DOHH2 (cell line): ENCODE results near the gene B4GALNT3.

ENCODE experiments used
- H3F3A ChIP-seq: fragments of 200-600 bp; sonication (generic), shearing (Covaris generic); 2 replicates; pipeline ENCODE4 v1.6.0; 2016; ENCODE audit warnings: antibody characterized with exemption, mild to moderate bottlenecking; ENCODE audit not compliant: control insufficient read depth, insufficient read depth
- H3K27ac ChIP-seq: fragments of 200-600 bp; sonication (generic); 2 replicates; pipeline ENCODE4 v1.5.1; 2014; ENCODE audit warnings: low read depth, mild to moderate bottlenecking, low read length, moderate library complexity
- H3K27me3 ChIP-seq: fragments of 200-600 bp; sonication (generic); 2 replicates; pipeline ENCODE4 v1.6.1; 2014; ENCODE audit warnings: mild to moderate bottlenecking, low read length, mixed read lengths; ENCODE audit not compliant: control insufficient read depth
- H3K36me3 ChIP-seq: fragments of 200-600 bp; sonication (generic); 2 replicates; pipeline ENCODE4 v1.6.1; 2014; ENCODE audit warnings: mild to moderate bottlenecking, low read length, moderate library complexity, mixed read lengths; ENCODE audit not compliant: control insufficient read depth
- H3K4me1 ChIP-seq: fragments of 200-600 bp; sonication (generic); 2 replicates; pipeline ENCODE4 v1.6.1; 2014; ENCODE audit warnings: mild to moderate bottlenecking, low read length, mixed read lengths; ENCODE audit not compliant: control insufficient read depth
- H3K4me2 ChIP-seq: fragments of 200-600 bp; sonication (generic); 2 replicates; pipeline ENCODE4 v1.6.0; 2014; ENCODE audit warnings: mild to moderate bottlenecking, low read length, moderate library complexity
- H3K4me3 ChIP-seq: fragments of 200-600 bp; sonication (generic); 2 replicates; pipeline ENCODE4 v1.5.1; 2014; ENCODE audit warnings: mild to moderate bottlenecking, low read length, mixed read lengths
- H3K79me2 ChIP-seq: fragments of 200-600 bp; sonication (generic); 2 replicates; pipeline ENCODE4 v1.6.1; 2014; ENCODE audit warnings: mild to moderate bottlenecking, low read length, mixed read lengths; ENCODE audit not compliant: control insufficient read depth
- H3K9me2 ChIP-seq: fragments of 200-600 bp; sonication (generic); replicated peaks from 2 replicates; pipeline ENCODE4 v1.6.1; 2014; ENCODE audit warnings: mild to moderate bottlenecking, low read length, mixed read lengths; ENCODE audit not compliant: control insufficient read depth
- H3K9me3 ChIP-seq: fragments of 200-600 bp; sonication (generic); 2 replicates; pipeline ENCODE4 v1.6.1; 2014; ENCODE audit warnings: antibody characterized with exemption, low read length, mixed read lengths; ENCODE audit not compliant: control insufficient read depth, insufficient read depth
- H4K20me1 ChIP-seq: fragments of 200-600 bp; sonication (generic); 2 replicates; pipeline ENCODE4 v1.6.0; 2014; ENCODE audit warnings: low read depth, mild to moderate bottlenecking, antibody characterized with exemption, low read length, moderate library complexity; ENCODE audit not compliant: control insufficient read depth, insufficient read depth
- EZH2phosphoT487 ChIP-seq: fragments of 200-600 bp; sonication (generic); IDR thresholded peaks from 2 replicates; pipeline ENCODE4 v1.6.1; 2017; ENCODE audit warnings: borderline replicate concordance, mild to moderate bottlenecking, antibody characterized with exemption, low read length, moderate library complexity, mixed read lengths
- TF ChIP-seq, protein P1 (sequence below): fragments of 200-600 bp; sonication (generic); IDR thresholded peaks from one replicate; pipeline ENCODE4 v1.5.1; 2014; ENCODE audit warnings: antibody characterized with exemption, mild to moderate bottlenecking, low read depth, low read length; ENCODE audit not compliant: poor library complexity, severe bottlenecking

B4GALNT3 gene

DNA sequence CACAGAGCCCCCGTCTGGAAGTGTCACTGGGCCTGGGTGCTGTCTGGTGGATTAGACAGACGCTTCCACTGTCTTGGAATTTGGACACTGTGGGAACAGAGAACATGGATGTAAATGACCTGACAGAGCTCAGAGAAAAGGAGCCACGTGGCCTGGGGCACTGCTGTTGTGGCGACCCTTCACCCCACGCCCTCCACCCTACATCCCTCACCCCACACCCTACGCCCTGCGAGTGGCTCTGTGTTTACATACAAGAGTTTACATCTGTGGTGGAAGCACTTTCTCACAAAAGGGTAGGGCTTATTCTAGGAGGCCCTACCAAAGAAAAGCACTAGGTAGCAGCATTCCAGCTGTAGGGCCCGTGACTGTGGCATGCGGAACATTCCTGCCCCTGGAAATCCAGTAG, 47.7 kb downstream of the B4GALNT3 start:
- no peaks in the 10 kb centered on the region for H3K9me3 ChIP-seq
- H3K27ac ChIP-seq, result no peak overlapping the region
- TF ChIP-seq, protein P1, sequence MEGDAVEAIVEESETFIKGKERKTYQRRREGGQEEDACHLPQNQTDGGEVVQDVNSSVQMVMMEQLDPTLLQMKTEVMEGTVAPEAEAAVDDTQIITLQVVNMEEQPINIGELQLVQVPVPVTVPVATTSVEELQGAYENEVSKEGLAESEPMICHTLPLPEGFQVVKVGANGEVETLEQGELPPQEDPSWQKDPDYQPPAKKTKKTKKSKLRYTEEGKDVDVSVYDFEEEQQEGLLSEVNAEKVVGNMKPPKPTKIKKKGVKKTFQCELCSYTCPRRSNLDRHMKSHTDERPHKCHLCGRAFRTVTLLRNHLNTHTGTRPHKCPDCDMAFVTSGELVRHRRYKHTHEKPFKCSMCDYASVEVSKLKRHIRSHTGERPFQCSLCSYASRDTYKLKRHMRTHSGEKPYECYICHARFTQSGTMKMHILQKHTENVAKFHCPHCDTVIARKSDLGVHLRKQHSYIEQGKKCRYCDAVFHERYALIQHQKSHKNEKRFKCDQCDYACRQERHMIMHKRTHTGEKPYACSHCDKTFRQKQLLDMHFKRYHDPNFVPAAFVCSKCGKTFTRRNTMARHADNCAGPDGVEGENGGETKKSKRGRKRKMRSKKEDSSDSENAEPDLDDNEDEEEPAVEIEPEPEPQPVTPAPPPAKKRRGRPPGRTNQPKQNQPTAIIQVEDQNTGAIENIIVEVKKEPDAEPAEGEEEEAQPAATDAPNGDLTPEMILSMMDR, result no peak
- TF ChIP-seq EZH2phosphoT487, result no peak
- no peaks in the 10 kb centered on the region for H3K79me2 ChIP-seq
- no peaks in the 10 kb centered on the region for H3K27me3 ChIP-seq
- H3K36me3 ChIP-seq, result no peaks in the 10 kb centered on the region
- H3K4me2 ChIP-seq, result no peak overlapping the region
- H3K4me1 ChIP-seq, result peaks cover 57% of the 10 kb centered on the region
- H3F3A ChIP-seq, result peaks cover 9% of the 10 kb centered on the region; the same call in 1 of the 2 replicates
- H3K4me3 ChIP-seq, result no peak overlapping the region
- H4K20me1 ChIP-seq, result no peaks in the 10 kb centered on the region
- no peaks in the 10 kb centered on the region for H3K9me2 ChIP-seq

DNA sequence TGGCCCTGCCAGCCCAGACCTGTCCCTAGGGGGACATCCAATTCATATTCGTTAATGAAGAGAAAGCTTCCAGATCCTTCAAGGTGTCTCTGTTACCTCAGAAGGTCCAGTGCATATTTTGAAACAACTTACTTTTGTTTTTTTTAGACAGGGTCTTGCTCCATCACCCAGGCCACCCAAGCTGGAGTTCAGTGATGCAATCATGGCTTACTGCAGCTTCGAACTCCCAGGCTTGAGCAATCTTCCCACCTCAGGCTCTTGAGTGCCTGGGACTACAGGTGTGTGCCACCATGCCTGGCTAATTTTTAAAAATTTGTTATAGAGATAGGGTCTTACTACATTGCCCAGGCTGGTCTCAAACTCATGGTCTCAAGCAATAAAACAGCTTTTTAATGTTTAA, 48.4 kb downstream of the B4GALNT3 start:
- no peaks in the 10 kb centered on the region for H3K9me2 ChIP-seq
- H3K27me3 ChIP-seq, result no peaks in the 10 kb centered on the region
- H3K9me3 ChIP-seq, result no peaks in the 10 kb centered on the region
- no peaks in the 10 kb centered on the region for H4K20me1 ChIP-seq
- no peaks in the 10 kb centered on the region for H3K79me2 ChIP-seq
- H3F3A ChIP-seq, result peaks cover 9% of the 10 kb centered on the region; the same call in 1 of the 2 replicates
- H3K4me3 ChIP-seq, result no peak overlapping the region
- no peaks in the 10 kb centered on the region for H3K36me3 ChIP-seq
- TF ChIP-seq, protein P1, result no peak
- TF ChIP-seq EZH2phosphoT487, result no peak
- peaks cover 57% of the 10 kb centered on the region for H3K4me1 ChIP-seq
- peak overlapping the region; percentile 67 for H3K27ac ChIP-seq
- H3K4me2 ChIP-seq, result peak overlapping the region; percentile 67; the same call in 1 of the 2 replicates

DNA sequence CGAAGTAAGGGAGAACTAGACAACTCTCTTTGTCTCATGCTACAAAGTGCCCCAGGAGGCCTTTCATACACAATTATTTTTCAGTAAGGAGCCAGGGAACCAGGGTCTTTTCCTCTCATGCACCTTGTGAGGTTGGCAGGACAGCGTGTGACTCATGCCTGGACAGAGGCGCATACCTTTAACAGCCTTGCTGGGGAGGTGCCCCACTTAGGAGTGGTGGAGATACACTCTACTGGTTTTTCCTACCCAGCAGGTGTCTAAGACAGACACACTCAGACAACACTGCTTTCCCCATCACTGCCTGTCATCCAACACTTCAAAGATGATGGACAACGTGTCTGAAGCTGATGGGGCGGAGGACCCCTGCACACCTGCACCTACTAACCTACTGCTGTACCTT, 49.1 kb downstream of the B4GALNT3 start:
- H3K9me3 ChIP-seq, result peaks cover 1% of the 10 kb centered on the region; the same call in 1 of the 2 replicates

More for the DNA sequence above, 49.1 kb downstream of the B4GALNT3 start:
- Histone ChIP-seq H3K4me1 (peaks cover 57% of the 10 kb centered on the region), H3K4me2 (peak overlapping the region; percentile 67), H3K36me3 (no peaks in the 10 kb centered on the region), H3K4me3 (peak overlapping the region; percentile 49), H3K79me2 (no peaks in the 10 kb centered on the region), H3K27me3 (no peaks in the 10 kb centered on the region), H3K9me2 (no peaks in the 10 kb centered on the region), H3F3A (peaks cover 9% of the 10 kb centered on the region; the same call in 1 of the 2 replicates), H4K20me1 (no peaks in the 10 kb centered on the region), H3K27ac (peak overlapping the region; percentile 67)
- TF ChIP-seq EZH2phosphoT487, result no peak
- TF ChIP-seq, protein P1, result no peak
